Activated CD8-positive, alpha-beta memory T cell treated with anti-CD3 and anti-CD28 coated beads for 4 hours (primary cell): Measurements from ENCODE around the gene SPDYE4.
A peak's percentile ranks its signal among the peaks of the same experiment; 100 is the strongest.

Experiments used
- DNase-seq, 2 donors: peaks; one replicate each; pipeline ENCODE4 v3.0.0-alpha.2; 2020; ENCODE audit warnings: low read depth in 2 of 2

The SPDYE4 gene

DNA sequence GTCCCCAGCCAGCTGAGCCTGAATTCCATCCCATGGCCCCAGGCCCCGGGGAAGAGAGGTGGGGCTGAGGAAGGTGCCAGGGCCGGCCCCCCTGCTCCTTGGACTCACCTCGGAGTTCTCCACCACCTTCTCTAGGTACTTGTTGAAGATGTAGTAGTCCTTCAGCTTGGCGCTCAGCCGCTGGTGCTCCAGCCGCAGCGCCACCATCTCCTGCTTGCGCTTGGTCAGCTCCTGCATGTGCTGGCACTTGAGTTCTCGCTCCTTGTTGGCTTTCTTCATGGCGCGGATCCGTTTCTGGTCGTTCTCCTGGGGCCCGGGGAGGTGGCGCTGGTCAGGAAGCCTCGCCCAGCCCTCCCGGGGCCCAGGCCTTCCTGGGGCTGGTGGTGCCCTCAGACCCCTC, 17.0 kb downstream of the SPDYE4 start:
- DNase-seq: no peak

DNA sequence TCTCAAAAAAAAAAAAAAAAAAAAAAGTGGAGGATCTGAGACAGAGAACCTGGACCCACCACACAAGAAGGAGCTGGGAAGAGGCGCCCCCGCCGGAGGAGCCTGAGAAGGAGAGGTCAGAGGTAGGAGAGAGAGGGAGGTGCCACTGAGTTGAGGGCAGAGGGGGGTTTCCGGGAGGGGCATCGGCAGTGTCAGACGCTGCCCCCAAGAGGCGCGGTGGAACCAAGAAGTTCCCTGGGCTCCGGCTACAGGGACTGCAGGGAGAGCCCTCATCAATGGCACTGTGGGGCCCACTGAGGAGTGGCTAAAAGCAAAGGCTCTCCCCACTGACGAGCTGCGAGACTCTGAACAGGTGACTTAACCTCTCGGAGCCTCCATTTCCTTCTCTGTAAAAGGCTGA, 17.9 kb downstream of the SPDYE4 start:
- DNase-seq: peak; percentile 13 to 30

DNA sequence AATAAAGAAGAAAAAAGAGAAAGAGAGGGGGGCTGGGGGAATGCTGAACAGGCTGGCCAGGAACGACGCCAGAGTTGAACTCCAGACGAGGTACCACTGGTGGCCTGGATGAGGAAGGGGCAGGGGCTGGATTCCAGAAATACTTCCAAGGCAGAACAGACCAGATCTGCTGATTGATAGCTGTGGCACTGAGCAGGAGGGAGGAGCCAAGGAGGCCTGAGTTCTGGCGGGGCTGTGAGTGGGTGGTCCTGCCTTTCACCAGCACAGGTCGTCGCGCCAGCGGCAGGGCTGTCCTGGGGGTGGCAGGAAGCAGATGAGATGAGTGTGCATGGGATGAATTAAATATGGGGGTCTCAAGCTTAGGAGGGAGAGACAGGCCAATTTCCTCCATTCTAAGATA, 19.2 kb downstream of the SPDYE4 start:
- no peak for DNase-seq

DNA sequence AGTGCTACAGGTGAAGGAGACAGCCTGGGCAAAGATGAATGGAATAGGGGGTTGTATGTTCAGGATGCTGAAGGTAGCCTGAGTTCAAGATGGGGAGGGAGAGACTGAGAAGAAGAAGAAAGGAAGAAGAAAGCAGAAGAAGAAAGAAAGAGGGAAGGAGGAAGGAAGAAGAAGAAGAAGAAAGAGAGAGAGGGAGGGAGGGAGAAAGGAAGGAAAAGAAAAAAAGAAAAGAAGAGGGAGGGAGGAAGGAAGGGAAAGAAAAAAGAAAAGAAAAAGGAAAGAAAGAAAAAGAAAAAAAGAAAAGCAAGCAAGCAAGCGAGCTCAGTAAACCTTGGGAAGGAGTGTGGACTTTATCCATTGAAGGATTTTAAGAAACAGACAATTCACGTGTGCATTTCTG, 21.6 kb downstream of the SPDYE4 start:
- DNase-seq: no peak

DNA sequence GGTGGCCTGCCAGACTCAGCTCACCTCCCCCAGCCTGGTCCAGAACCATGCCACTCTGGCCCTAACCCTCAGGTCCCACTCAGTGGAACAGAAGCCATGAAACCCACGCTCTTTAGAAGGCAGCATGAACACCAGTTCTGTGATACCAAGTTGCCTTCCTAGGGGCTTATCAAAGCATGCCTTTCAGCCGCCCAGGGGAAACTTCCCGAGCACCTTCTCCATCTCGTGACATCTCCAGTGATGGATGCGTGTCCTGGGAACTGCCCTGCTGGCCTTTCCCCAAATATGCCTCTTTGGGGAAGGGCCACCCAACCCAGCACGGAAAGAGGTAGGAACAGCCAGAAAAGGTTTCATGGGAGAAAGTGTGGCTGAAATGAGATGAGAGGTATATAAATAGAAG, 22.0 kb downstream of the SPDYE4 start:
- no peak for DNase-seq

DNA sequence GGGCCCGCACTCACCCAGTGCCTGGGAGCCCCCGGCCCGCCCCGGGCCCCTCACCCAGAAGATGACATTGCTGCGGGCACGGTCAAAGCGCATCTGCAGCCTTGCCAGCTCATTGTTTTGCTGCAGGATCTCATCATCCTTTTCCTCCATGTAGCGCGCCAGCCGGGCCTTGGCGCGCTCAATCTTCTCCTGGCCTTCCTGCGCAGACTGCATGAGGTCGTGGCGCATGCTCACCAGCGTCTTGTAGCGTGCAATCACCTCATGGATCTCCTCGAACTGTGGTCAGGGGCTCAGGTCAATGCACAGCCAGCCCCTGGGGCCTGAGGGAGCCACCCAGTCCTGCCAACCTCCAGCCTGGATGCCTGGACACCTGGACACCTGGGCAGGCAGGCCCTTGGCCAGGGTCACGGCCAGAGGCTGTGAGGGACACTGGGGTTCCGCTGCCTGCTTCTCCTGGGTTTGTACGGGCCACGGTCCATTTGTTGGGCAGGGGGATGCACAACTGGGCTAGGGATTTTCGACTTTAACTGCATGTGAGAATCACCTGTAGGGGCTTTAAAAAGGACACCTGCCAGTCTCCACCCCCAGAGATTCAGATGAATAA, 22.9 kb downstream of the SPDYE4 start:
- DNase-seq: no peak

DNA sequence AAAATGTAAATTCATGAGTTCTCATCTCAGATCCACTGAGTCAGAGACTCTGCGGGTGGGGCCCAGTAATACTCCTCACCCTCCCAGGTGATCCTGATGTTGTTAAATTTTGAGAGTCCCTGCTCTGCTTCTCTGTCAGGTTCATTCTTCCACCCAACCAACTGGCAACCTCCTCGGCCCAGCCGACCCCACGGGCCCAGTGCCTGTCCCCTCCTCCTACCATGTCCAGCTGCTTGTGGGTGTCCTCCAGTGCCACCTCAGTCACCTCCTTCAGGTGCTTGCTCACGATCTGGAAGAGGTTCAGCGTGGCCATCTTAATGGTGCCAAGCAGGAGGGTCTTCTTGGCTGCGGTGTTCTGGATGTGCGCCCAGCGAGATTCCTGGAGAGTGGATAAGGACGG, 23.5 kb downstream of the SPDYE4 start:
- DNase-seq: no peak

DNA sequence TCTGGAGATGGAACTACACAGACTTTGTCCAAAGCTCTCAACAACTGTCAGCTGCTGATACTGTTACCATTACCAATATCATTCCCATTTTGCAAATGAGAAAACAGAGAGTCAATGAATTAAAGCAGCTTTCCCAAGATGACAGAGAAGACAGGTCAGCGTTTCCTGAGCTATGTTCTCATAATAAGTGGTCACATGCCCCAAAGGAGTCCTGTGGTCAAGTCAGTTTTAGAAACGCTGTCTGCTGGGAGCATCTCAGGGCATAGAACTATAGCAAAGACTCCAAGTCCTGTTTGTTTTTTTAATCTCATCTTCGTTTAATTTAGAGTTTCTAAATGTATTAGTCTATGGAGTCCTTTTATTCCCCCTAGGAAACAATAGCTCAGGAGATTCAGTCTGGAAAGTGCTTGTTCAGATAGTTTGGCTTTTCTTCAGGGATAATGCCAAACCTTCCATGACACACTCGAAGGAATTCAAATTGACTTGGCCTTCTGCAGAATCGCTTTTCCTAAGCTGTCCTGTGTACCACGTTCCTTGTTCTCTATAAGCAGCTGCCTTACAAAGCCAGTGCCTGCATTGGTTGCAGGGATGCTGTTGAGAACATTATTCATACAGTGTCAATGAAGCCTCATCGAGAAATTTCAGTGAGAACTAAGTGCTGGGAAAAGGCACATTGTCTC, 25.8 kb downstream of the SPDYE4 start:
- DNase-seq: no peak

DNA sequence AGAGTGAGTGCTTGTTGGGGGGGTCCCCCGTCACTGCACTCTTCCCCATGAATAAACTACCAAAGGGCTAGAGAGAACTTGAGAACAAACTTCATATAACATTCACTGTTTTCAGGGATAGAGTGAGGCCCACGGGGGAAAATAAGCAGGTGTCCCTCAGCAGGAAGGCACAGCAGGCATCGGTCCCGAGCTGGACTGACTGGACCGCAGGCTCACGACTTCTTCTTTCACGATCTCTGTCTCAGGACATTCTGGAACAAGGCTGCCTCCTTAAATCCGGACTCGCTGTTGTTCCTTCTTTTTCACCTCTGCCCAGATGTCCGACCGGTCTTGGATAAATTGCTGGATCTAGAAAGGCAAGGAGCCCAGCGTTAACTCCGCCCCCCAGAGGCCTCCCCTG, 28.5 kb downstream of the SPDYE4 start:
- no peak for DNase-seq

DNA sequence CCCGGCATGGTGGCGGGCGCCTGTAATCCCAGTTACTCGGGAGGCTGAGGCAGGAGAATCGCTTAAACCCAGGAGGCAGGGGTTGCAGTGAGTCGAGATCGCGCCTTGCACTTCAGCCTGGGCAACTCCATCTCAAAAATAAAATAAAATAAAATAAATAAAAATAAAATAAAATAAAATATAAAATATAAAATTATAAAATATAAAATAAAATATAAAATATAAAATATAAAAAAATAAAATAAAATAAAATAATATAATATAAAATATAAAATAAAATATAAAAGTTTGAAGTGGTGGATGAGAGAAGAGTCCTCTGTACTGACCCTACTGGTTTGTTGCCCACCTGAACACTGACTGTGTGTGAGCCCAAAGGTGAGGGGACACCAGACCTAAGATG, 28.9 kb downstream of the SPDYE4 start:
- DNase-seq: no peak

DNA sequence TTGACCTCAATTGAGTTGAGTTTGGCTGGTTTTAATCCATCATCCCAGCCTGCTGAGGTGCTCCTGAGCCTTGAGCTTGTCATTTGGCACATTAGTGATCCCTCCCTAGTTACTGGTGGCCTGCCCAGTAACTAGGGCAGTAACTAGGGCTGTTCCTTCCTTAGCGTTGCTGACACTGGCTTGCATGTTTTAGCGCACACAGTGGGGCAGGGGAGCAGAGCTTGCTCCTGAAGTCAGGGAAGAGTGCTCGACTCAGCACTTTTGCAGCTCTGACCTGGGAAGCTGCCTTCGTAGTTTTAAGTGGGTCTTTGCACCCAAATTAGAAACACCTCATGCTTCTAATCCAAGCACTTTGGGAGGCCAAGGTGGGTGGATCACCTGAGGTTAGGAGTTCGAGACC, 29.4 kb downstream of the SPDYE4 start:
- DNase-seq: no peak

DNA sequence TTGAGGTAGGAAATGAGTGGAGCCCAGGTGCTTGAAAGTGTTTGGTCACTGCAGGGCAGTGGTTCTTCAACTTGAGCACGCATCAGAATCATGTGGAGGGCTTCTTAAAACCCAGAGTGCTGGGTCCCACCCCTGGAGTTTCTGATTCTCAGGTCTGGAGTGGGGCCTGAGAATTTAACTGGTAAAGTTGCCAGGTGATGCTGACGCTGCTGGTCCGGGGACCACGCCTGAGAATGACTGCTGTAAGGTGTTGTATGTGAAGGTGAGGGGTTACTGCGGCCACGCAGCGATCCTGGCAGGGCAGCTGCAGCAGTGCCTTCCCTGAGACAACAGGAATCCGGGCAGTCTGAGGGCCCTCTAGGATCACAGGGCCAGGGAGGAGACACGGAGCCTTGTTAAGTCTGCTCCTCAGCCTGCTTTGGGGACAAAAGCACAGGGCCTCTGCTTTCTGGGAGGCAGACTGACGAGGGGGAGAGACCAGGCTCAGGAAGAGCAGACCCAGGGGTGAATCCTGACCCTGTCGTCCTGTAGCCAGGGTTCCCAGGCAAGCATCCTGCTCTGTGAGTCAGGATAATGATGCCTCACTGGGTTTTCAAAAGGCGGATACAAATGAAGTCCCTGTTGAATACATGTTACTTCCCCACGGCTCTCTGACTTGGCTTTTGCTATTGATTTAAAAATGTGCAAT, 30.0 kb downstream of the SPDYE4 start:
- DNase-seq: no peak

DNA sequence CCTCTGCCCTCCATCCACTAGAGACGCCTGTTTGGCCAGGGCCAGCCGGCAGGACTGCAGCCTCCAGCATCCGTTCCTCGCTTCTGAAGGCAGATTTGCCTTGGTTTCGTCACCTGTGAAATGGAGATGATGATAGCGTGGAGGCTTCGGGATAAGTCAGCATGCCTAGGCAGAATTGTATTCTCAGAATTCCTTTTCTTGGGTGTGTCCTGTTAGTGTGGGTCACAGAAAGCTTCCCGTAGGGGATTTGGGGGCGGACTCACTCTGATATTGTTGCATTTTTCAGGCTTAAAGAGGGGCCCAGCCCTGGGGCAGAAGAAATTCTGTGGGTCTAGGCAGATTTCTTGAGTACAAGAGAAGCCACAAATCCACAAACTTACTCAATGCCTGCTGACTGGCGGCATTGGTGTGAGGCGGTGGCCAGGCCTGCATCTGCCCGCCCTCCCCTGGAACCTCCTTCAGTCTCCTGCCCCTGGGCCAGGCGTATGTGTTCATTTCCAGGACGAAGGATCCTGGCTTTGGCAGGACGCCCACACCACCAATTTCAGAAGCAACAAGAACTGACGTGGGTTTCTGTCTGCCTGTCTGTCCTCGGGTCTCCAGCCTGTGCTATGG, 31.3 kb downstream of the SPDYE4 start:
- no peak for DNase-seq

DNA sequence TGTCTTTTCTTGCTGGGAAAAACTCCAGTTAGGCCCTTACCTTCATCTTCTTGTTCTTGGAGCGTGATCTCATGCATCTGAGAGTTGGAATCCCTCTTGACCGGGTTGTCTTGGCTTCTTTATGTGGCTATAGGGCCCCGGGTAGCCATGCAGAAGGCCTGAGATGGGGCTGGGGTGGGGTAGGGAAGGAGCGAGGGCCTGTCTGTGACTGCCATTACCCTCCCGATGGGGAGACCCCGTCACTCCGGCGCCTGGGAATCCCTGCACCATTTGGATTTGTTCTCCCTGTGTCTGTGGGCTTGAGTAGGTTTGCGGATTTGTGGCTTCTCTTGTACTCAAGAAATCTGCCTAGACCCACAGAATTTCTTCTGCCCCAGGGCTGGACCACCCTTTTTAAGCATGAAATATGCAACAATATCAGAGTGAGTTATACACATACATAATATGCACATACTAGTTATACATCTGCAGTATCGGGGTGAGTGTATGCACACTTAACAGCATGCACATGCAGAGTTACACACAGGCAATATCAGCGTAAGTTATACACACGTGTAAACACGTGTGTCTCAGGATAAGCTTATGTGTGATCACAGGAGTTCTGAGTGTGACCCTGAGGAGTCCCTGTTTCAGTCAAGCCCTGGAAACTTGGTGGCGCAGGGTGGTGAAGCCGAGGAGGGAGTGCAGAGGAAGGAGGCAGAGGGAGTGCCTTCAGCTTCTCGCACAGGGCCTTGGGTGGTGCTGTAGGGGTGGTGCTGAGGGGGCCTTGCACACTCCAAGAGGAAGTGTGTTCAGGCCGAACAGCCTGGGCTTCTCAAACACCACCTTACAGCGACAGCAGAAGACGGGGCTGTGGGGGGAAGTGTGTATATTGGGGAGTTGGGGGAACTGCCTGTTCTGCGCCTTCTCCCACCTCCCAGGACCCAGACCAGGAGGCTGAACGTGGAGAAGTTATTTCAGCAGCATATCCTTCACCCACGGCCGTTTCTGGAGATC, 32.2 kb downstream of the SPDYE4 start:
- no peak for DNase-seq

DNA sequence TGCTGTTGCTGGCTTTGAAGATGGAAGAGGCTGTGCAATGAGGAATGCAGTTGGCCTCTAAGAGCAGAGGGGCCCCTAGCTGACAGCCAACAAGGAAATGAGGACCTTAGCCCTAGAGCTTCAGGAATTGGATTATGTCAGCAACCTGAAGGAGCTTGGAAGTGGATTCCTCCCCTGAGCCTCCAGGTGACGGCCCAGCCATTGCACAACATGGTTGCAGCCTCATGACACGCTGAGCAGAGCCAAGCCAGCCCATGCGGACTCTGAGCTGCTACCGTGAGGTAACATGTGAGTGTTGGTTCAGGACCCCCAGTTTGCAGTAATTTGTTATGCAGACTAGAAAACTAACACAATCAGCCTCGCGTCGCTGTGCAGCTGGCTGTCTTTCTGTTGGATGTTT, 33.9 kb downstream of the SPDYE4 start:
- DNase-seq: no peak

DNA sequence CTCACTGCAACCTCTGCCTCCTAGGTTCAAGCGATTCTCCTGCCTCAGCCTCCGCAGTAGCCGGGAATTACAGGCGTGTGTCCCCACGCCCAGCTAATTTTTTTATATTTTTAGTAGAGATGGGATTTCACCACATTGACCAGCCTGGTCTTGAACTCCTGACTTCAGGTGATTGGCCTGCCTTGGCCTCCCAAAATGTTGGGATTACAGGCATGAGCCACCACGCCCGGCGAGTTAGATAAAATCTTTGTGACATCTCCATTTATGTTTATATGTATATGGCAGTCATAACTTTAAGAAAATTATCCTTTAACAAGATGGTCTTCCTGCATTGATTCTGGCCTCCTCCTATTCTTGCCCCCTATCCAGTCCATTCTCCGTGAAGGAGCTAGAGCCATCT, 37.8 kb downstream of the SPDYE4 start:
- no peak for DNase-seq

DNA sequence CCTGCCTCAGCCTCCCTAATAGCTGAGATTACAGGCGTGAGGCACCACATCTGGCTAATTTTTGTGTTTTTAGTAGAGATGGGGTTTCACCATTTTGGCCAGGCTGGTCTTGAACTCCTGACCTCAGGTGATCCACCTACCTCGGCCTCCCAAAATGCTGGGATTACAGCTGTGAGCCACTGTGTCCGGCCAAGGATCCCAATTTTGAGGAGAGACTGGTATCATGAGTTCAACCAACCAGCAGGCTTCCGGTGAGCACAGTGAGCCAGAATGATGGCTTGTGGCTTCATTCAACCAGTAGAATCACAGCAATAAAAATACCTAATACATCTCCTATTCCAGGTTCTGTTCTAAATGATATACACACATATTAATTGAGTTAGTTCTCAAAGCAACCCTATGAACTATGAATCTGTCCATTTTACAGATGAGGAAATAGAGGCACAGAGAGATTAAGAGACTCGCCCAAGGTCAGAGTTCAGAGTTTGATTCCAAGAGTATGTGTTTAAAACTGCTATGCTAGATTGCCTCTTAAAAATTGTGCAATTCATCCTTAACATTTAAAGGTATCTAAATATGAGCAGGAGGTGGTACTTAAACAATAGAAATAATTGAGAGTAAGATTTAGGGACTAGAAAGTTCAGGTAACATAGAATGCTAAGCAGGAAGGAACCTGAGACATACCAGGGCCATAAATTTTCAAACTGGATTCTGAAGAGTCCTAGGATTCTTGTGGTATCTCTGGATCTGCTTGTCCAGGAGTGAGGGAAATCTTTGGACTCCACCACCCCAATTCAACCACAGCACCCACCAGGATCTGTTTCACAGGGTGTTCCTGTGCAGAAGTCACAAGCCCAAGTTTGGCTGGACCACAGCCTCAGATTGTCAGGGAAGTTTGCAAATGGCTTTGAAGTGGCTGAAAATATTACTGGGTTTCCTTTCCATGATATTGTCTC, 38.8 kb downstream of the SPDYE4 start:
- DNase-seq: no peak

DNA sequence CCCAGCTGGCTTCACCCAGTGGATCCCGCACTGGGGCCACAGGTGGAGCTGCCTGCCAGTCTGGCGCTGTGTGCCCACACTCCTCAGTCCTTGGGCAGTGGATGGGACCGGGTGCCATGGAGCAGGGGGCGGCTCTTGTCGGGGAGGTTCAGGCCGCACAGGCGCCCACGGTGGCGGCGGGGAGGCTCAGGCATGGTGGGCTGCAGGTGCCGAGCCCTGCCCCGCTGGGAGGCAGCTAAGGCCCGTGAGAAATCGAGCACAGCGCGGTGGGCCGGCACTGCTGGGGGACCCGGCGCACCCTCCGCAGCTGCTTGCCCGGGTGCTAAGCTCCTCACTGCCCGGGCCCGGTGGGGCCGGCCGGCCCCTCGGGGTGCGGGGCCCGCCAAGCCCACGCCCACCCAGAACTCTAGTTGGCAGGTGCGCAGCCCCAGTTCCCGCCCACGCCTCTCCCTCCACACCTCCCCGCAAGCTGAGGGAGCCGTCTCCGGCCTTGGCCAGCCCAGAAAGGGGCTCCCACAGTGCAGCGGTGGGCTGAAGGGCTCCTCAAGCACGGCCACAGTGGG, 40.3 kb downstream of the SPDYE4 start:
- DNase-seq: no peak

DNA sequence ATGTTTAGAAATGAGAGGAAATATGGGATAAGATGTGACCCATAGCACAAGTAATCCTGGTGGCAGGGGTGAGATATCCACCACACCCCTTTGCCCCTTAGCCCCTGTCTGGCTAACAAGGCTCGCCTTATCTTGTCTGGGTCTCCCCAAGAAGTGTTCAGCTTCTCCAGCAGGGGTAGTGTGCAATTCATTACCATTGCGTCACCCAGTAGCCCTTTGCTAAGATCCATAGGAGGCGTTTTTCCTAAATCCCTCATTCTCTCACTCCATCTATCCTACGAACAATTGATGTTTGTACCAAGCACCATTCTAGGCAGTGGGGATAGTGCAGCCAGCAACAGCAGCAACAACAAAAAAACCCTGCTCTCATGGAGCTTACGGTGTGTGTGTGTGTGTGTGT, 44.5 kb downstream of the SPDYE4 start:
- DNase-seq: no peak

DNA sequence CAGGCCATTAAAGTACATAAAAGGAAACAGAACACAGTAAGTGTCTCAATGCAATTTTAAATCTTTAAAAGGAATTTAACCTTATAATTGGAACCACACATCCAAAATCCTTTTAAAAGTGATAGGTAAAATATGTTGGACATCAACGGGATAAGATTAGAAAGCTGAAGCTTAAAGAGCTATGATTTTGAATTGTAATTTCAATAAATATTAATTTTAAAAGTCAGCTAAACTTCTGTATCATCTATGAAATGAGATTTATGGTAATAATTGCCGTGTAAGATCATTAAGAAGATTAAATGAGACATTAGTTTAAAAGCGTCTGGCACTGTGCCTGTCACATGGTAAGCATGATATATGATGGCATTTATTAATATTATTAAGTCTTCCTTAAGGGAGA, 45.0 kb downstream of the SPDYE4 start:
- no peak for DNase-seq
